Activated CD8-positive, alpha-beta T cell treated with anti-CD3 and anti-CD28 coated beads for 36 hours (primary cell): ENCODE results near the gene CD28. TPM values are rescaled to one million over a fixed set of nuclear protein-coding genes. Genes with fewer than 3 reads are reported as not detected.

ENCODE experiments used
- ATAC-seq: fragments of 200-7000 bp; cut with Tn5 transposase; one replicate; pipeline ENCODE4 v1.10.0; 2021; ENCODE audit warnings: mild to moderate bottlenecking, moderate library complexity
- CTCF ChIA-PET: fragments of 350-600 bp; sonication (Branson Sonifier 250); formaldehyde crosslinking; loops from one replicate; lab custom pipeline; 2021; ENCODE audit warnings: antibody characterized with exemption; lab: Charles Lee
- POLR2A ChIA-PET: fragments of 350-600 bp; sonication (Branson Sonifier 250); formaldehyde crosslinking; loops from one replicate; lab custom pipeline; 2021; ENCODE audit warnings: antibody characterized with exemption; lab: Charles Lee
- DNase-seq: peaks from one replicate; pipeline ENCODE4 v3.0.0-alpha.2; 2020
- H3K27ac Mint-ChIP-seq: one replicate; pipeline ENCODE4 v1.8.0; 2021; ENCODE audit warnings: mild to moderate bottlenecking, mixed read lengths
- H3K27me3 Mint-ChIP-seq: one replicate; pipeline ENCODE4 v1.8.0; 2021; ENCODE audit warnings: mixed read lengths
- H3K36me3 Mint-ChIP-seq: one replicate; pipeline ENCODE4 v1.8.0; 2021; ENCODE audit warnings: low read depth, mixed read lengths
- H3K4me1 Mint-ChIP-seq: one replicate; pipeline ENCODE4 v1.8.0; 2021; ENCODE audit warnings: low read depth, mixed read lengths
- H3K4me3 Mint-ChIP-seq: one replicate; pipeline ENCODE4 v1.8.0; 2021; ENCODE audit warnings: mild to moderate bottlenecking, moderate library complexity, mixed read lengths
- H3K9me3 Mint-ChIP-seq: one replicate; pipeline ENCODE4 v1.8.0; 2021; ENCODE audit warnings: mixed read lengths
- CTCF ChIP-seq: fragments of 200-600 bp; IDR thresholded peaks from one replicate; pipeline ENCODE4 v1.8.0; 2022; ENCODE audit warnings: antibody characterized with exemption, mild to moderate bottlenecking
- intact Hi-C: fragments of 100-400 bp; cut with micrococcal nuclease; formaldehyde crosslinking; loops from one replicate; pipeline ENCODE4 v1.10.0; 2022
- total RNA-seq, 2 experiments: library from RNA; stranded (reverse); gene quantifications; one replicate each; pipeline ENCODE4 v1.2.3, GENCODE V29; 2021

CD28 gene
- total RNA-seq, 2 experiments from 2014 or later, result 94.2 to 97.3 TPM

GRCh38 chr2:203761121-203761520 lies 54.7 kb downstream of the CD28 start:
- ChIA-PET POLR2A (interaction anchor here (0.8 to 5.0 kb wide), 5 partner anchors 11 to 39 kb away, joined by 3 to 50 read pairs (median 3); no protein-coding TSS in a partner anchor), CTCF (interaction anchor here (1.1 kb wide), 1 partner anchor 22 kb away, joined by 3 read pairs; no protein-coding TSS in a partner anchor)
- no peak overlapping the region for H3K27ac Mint-ChIP-seq
- intact Hi-C loops, result no loop called here
- H3K4me3 Mint-ChIP-seq, result no peak overlapping the region
- peaks cover 19% of the 10 kb centered on the region for H3K9me3 Mint-ChIP-seq
- DNase-seq (no peak), ATAC-seq (no peak)
- H3K27me3 Mint-ChIP-seq, result no peaks in the 10 kb centered on the region
- H3K36me3 Mint-ChIP-seq, result peaks cover 51% of the 10 kb centered on the region
- peaks cover 57% of the 10 kb centered on the region for H3K4me1 Mint-ChIP-seq
- TF ChIP-seq CTCF, result no peak

GRCh38 chr2:203763241-203763937 lies 57.0 kb downstream of the CD28 start:
- TF ChIP-seq CTCF, result no peak
- Mint-ChIP-seq H3K36me3 (peaks cover 51% of the 10 kb centered on the region), H3K27ac (peak overlapping the region; percentile 93), H3K9me3 (peaks cover 14% of the 10 kb centered on the region), H3K4me1 (peaks cover 68% of the 10 kb centered on the region), H3K4me3 (no peak overlapping the region), H3K27me3 (no peaks in the 10 kb centered on the region)
- DNase-seq, result peak; percentile 74
- ChIA-PET POLR2A (interaction anchor here (0.6 to 5.0 kb wide), 16 partner anchors 14 to 149 kb away, joined by 3 to 50 read pairs (median 4); partner anchors contain the start of gene CD28), CTCF (interaction anchor here (1.0 to 2.0 kb wide), 4 partner anchors 14 to 124 kb away, joined by 3 to 13 read pairs (median 4); no protein-coding TSS in a partner anchor)
- intact Hi-C loops, result no loop called here
- ATAC-seq, result peak; percentile 78

- DNase-seq (no peak), ATAC-seq (peak; percentile 93)
- peak overlapping the region; percentile 16 for H3K4me3 Mint-ChIP-seq
- H3K9me3 Mint-ChIP-seq, result peaks cover 12% of the 10 kb centered on the region
- intact Hi-C loops, result no loop called here
- H3K27me3 Mint-ChIP-seq, result no peaks in the 10 kb centered on the region
- peaks cover 68% of the 10 kb centered on the region for H3K4me1 Mint-ChIP-seq
- CTCF ChIA-PET, result interaction anchor here (1.4 to 2.0 kb wide), 5 partner anchors 15 to 123 kb away, joined by 3 to 13 read pairs (median 5); no protein-coding TSS in a partner anchor
- no peak for TF ChIP-seq CTCF
- peak overlapping the region; percentile 93 for H3K27ac Mint-ChIP-seq
- peaks cover 49% of the 10 kb centered on the region for H3K36me3 Mint-ChIP-seq
- POLR2A ChIA-PET, result interaction anchor here (0.7 to 5.0 kb wide), 17 partner anchors 14 to 174 kb away, joined by 3 to 50 read pairs (median 4); partner anchors contain the start of gene CD28
Measured at GRCh38 chr2:203763938-203764664, 57.7 kb downstream of the CD28 start.

- peaks cover 19% of the 10 kb centered on the region for H3K36me3 Mint-ChIP-seq
- H3K4me1 Mint-ChIP-seq, result peaks cover 18% of the 10 kb centered on the region
- TF ChIP-seq CTCF, result no peak
- no peak overlapping the region for H3K27ac Mint-ChIP-seq
- no peaks in the 10 kb centered on the region for H3K27me3 Mint-ChIP-seq
- ChIA-PET CTCF (no interaction called here), POLR2A (no interaction called here)
- no peak for DNase-seq
- ATAC-seq, result no peak
- intact Hi-C loops, result no loop called here
- H3K4me3 Mint-ChIP-seq, result no peak overlapping the region
- peaks cover 14% of the 10 kb centered on the region for H3K9me3 Mint-ChIP-seq
Measured at GRCh38 chr2:203772456-203773165, 66.2 kb downstream of the CD28 start.
